Activated T-helper 2 cell treated with anti-CD3 and anti-CD28 coated beads, Interferon-gamma antibody, Interleukin-2, Interleukin-4, amounts not matched to agents 10 μg/mL and 5 μg/mL and 100 μg/mL, durations not matched to agents 14 hours and 24 hours and 36 hours (primary cell): Measurements from ENCODE around the gene NAALADL2. TPM values are rescaled to one million over a fixed set of nuclear protein-coding genes. Genes with fewer than 3 reads are reported as not detected.

Source experiments
- DNase-seq: peaks from one replicate; pipeline ENCODE4 v3.0.0; 2021; ENCODE audit warnings: low spot score
- H3K27ac Mint-ChIP-seq: one replicate; pipeline ENCODE4 v1.8.0; 2021; ENCODE audit warnings: mixed read lengths
- H3K27me3 Mint-ChIP-seq: one replicate; pipeline ENCODE4 v1.8.0; 2021; ENCODE audit warnings: low read depth, mixed read lengths
- H3K36me3 Mint-ChIP-seq: one replicate; pipeline ENCODE4 v1.8.0; 2021; ENCODE audit warnings: low read depth, mixed read lengths
- H3K4me1 Mint-ChIP-seq: one replicate; pipeline ENCODE4 v1.8.0; 2021; ENCODE audit warnings: low read depth, mixed read lengths
- H3K4me3 Mint-ChIP-seq: one replicate; pipeline ENCODE4 v1.8.0; 2021; ENCODE audit warnings: low read depth, mild to moderate bottlenecking, moderate library complexity, mixed read lengths
- H3K9me3 Mint-ChIP-seq: one replicate; pipeline ENCODE4 v1.8.0; 2021; ENCODE audit warnings: mixed read lengths
- intact Hi-C: fragments of 100-400 bp; cut with micrococcal nuclease; formaldehyde crosslinking; loops from one replicate; pipeline ENCODE4 v1.15.1; 2023
- total RNA-seq: library from RNA; stranded (reverse); gene quantifications from 2 replicates; pipeline ENCODE4 v1.2.3, GENCODE V29; 2022

The NAALADL2 gene
- total RNA-seq, result not detected in 2 replicates

DNA sequence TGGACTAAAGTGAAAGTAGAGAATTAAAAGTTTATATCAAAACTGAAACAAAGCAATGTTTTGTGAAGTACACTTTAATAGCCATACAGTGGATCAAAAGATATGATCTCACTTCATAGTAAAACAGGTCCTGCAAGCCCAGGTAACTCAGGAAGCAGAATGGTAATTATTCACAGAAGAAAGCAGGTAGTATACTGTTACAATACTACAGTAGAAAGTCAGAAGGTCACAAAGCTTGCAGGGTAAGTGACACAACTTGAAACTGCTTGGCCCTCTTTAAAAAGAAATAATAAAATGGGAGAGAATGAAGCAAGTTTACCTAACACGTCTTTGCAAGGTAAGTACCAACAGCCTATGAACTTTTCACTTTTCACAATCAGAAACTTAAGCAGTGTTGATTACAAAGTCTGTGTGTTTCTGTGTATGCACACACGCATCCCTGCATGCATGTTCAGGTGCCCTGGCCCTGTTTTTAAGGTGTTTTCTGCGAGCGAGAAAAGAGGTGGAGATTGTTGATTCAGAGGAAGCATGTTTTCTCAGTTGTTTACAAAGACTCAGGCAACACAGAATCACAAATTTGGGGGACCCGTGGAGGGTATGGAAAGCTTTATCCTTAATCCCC, at the start of gene NAALADL2:
Gene NAALADL2, plus strand, starts transcription at position 221 of the 622 bp plus-strand sequence.
- intact Hi-C loops, result no loop called here
- no peaks in the 10 kb centered on the region for H3K4me1 Mint-ChIP-seq
- no peaks in the 10 kb centered on the region for H3K9me3 Mint-ChIP-seq
- no peak within 1 kb of the TSS for H3K27ac Mint-ChIP-seq
- H3K36me3 Mint-ChIP-seq, result no peaks in the 10 kb centered on the region
- DNase-seq, result no peak
- no peak within 1 kb of the TSS for H3K4me3 Mint-ChIP-seq
- H3K27me3 Mint-ChIP-seq, result no peaks in the 10 kb centered on the region

DNA sequence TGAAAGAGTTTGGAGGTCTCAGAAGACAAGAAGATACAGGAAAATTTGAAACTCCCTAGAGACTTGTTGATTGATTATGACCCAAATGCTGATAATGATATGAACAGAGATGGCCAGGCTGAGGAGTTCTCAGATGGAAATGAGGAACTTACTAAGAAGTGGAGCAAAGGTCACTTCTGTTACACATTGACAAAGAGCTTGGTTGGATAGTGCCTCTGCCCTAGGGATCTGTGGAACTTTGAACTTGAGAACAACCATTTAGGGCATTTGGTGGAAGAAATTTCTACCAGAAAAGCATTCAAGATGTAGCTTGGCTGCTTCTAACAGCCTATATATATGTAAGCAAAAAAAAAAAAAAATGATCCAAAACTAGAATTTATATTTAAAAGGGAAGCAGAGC, 48.9 kb upstream of the NAALADL2 start:
- H3K27me3 Mint-ChIP-seq, result no peaks in the 10 kb centered on the region
- no peaks in the 10 kb centered on the region for H3K36me3 Mint-ChIP-seq
- no peak for DNase-seq
- no peaks in the 10 kb centered on the region for H3K4me1 Mint-ChIP-seq
- H3K27ac Mint-ChIP-seq, result no peak overlapping the region
- no peak overlapping the region for H3K4me3 Mint-ChIP-seq
- intact Hi-C loops, result no loop called here
- peaks cover 10% of the 10 kb centered on the region for H3K9me3 Mint-ChIP-seq

DNA sequence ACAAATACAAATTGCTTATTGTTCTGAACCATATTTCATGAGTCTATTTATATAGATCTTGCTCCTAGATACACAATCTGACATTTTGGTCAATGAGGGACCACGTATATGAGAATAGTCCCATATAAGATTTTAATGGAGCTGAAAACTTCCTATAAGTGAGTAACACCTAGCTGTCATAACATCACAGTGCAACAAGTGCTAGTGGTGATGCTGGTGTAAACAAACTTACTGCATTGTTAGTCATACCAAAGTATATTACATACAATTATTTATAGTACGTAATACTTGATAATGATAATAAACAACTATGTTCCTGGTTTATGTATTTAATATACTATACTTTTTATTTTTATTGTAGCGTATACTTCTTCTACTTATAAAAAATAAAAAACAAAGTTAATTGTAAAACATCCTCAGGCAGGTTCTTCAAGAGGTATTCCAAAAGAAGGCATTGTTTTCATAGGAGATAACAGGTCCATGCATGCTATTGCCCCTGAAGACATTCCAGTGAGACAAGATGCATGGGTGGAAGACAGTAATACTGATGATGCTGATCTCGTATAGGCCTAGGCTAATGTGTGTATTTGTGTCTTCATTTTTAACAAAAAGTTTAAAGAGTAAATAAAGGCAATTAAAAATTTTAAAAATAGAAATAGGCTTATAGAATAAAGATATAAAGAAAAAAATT, 46.8 kb upstream of the NAALADL2 start:
- Mint-ChIP-seq H3K36me3 (no peaks in the 10 kb centered on the region), H3K27ac (no peak overlapping the region), H3K4me3 (no peak overlapping the region), H3K4me1 (no peaks in the 10 kb centered on the region), H3K27me3 (no peaks in the 10 kb centered on the region), H3K9me3 (peaks cover 10% of the 10 kb centered on the region)
- intact Hi-C loops, result no loop called here
- no peak for DNase-seq

DNA sequence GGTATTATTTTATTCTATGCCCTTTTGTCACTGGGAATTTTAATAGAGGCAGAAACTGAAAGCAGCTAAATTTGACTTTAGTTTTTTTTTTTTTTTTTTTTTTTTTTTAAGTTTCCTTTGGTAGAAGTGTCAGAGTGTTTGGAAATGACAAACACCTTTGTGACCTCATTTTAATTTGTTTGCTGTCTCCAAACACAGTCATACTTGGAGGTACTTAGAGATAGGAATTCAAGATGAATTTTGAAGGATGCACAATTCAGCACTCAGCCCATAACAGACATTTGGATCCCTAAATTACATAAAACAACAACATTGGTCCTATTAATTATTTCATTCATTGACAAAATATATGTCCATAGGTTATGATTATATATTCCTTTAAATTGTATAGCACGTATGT, 43.4 kb upstream of the NAALADL2 start:
- Mint-ChIP-seq H3K4me1 (no peaks in the 10 kb centered on the region), H3K27ac (no peak overlapping the region), H3K4me3 (no peak overlapping the region), H3K36me3 (no peaks in the 10 kb centered on the region), H3K9me3 (peaks cover 3% of the 10 kb centered on the region), H3K27me3 (no peaks in the 10 kb centered on the region)
- intact Hi-C loops, result no loop called here
- no peak for DNase-seq

DNA sequence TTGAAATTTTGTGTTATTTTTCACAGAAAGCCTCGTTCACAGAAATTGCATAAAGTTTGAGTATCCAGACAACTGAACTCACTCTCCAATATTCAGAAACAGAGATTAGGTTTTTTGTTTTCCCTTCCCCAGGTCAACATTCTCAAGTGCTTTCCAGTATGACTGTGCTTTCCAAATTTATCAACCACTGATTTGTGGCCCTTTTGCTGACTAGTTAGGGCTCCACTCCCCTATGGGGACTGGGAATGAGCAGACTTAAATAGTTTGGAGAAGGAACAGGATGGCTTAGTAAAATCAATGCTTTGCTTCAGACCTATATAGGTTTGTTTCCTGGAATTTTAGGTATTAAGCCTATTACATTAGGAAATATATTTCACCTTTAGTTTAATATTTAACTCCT, 38.2 kb upstream of the NAALADL2 start:
- H3K9me3 Mint-ChIP-seq, result peaks cover 2% of the 10 kb centered on the region
- H3K4me3 Mint-ChIP-seq, result no peak overlapping the region
- no peaks in the 10 kb centered on the region for H3K4me1 Mint-ChIP-seq
- H3K27ac Mint-ChIP-seq, result no peak overlapping the region
- H3K27me3 Mint-ChIP-seq, result no peaks in the 10 kb centered on the region
- no peak for DNase-seq
- no peaks in the 10 kb centered on the region for H3K36me3 Mint-ChIP-seq
- intact Hi-C loops, result no loop called here

DNA sequence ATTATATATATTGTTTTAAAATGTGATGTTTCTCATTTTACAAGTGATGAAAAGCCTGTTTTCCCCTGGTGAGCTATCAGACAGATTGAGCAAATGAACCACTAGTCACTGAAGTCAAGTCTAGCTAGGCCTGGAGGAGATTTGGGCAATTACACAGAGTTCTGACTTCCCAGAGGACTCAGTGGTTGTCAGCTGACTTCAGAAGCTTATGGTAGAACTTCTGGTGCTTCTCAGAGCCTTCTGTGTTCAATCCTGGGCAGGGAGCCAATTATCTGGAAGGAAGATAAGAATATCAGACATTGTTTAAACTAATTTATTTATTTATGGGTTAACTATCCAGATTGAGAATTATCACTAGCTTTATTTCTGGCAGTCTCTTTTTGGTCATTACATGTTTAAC, 37.7 kb upstream of the NAALADL2 start:
- intact Hi-C loops, result no loop called here
- Mint-ChIP-seq H3K27ac (no peak overlapping the region), H3K9me3 (peaks cover 5% of the 10 kb centered on the region), H3K4me3 (no peak overlapping the region), H3K4me1 (no peaks in the 10 kb centered on the region), H3K27me3 (no peaks in the 10 kb centered on the region), H3K36me3 (no peaks in the 10 kb centered on the region)
- DNase-seq, result no peak

DNA sequence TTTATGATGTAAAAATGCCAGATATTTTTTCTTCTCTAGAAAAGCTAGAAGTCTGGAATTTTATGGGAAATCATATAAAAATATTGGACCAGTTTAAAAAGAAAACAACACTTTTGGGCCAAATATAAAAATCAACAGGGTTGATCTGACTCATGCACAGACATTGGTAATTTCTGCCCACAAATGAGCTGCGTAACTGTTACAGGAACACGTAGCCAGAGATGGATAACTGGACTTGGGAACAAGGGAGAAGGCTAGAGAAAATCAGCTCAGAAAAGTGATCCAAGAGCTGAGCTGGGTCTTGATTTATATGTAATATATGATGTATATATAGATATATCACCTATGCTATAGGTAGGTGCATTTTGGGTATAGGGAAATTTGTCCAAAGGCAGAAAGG, 36.8 kb upstream of the NAALADL2 start:
- Mint-ChIP-seq H3K4me1 (no peaks in the 10 kb centered on the region), H3K36me3 (no peaks in the 10 kb centered on the region), H3K27ac (no peak overlapping the region), H3K9me3 (peaks cover 5% of the 10 kb centered on the region), H3K27me3 (no peaks in the 10 kb centered on the region), H3K4me3 (no peak overlapping the region)
- intact Hi-C loops, result no loop called here
- no peak for DNase-seq

DNA sequence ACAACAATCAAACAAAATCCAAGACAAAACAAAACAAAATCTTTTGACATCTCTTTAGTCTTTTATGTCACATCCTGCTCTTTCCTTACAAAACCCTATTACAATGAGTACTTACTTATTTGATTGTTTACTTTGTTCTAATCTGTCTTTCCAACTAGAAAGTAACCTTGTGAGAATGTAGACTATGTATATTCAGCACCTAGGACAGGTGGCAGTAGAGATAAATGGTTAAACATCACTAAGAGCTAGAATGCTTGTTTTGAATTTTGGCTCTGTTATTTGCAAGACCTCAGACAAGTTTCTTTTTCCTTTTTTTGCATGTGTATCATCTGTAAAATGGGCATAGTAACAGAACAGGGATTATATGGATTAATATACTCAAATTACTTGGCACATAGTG, 33.1 kb upstream of the NAALADL2 start:
- intact Hi-C loops, result no loop called here
- DNase-seq, result no peak
- no peaks in the 10 kb centered on the region for H3K36me3 Mint-ChIP-seq
- peaks cover 9% of the 10 kb centered on the region for H3K9me3 Mint-ChIP-seq
- H3K4me1 Mint-ChIP-seq, result no peaks in the 10 kb centered on the region
- H3K27me3 Mint-ChIP-seq, result no peaks in the 10 kb centered on the region
- H3K4me3 Mint-ChIP-seq, result no peak overlapping the region
- H3K27ac Mint-ChIP-seq, result no peak overlapping the region

DNA sequence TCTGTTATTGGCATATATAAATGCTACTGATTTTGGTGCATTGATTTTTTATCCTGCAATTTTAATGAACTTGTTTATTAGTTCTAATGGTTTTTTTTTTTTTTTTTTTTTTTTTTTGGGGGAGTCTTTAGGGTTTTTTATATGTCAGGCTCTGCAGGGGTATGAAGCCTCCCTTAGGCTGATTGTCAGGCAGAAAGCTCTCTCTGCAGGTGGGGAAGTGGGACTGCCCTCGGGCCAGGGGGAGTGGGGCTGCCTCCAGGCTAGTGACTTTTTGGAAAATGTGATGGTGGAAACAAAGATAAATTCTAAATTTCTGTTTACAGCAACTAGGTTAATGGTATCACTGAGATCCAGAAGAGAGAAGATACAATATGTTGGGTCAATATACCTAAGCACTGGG, 14.4 kb upstream of the NAALADL2 start:
- no peak overlapping the region for H3K27ac Mint-ChIP-seq
- H3K36me3 Mint-ChIP-seq, result no peaks in the 10 kb centered on the region
- H3K9me3 Mint-ChIP-seq, result peaks cover 4% of the 10 kb centered on the region
- intact Hi-C loops, result no loop called here
- DNase-seq, result no peak
- no peak overlapping the region for H3K4me3 Mint-ChIP-seq
- no peaks in the 10 kb centered on the region for H3K4me1 Mint-ChIP-seq
- no peaks in the 10 kb centered on the region for H3K27me3 Mint-ChIP-seq

DNA sequence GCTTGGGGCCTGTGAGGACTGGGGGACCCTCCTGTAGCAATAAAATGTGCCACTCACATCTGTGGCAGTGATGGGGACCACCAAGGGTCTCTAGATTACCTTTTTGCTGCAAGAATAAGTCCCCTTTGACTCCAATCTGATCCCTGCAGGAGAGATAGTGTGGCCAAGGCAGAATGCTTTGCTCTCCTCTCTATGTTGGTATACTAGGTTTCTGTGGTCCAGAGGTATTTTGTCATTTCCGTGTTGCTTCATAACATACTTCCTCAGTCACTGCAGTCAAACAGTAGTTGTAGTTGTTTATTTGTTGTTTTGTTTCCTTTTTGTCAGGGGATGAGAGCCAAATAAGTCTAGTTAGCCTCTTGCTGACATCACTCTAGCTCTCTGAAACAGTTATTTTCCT, 13.1 kb upstream of the NAALADL2 start:
- Mint-ChIP-seq H3K4me1 (no peaks in the 10 kb centered on the region), H3K36me3 (no peaks in the 10 kb centered on the region), H3K9me3 (peaks cover 7% of the 10 kb centered on the region), H3K27me3 (no peaks in the 10 kb centered on the region), H3K4me3 (no peak overlapping the region), H3K27ac (no peak overlapping the region)
- DNase-seq, result no peak
- intact Hi-C loops, result no loop called here

DNA sequence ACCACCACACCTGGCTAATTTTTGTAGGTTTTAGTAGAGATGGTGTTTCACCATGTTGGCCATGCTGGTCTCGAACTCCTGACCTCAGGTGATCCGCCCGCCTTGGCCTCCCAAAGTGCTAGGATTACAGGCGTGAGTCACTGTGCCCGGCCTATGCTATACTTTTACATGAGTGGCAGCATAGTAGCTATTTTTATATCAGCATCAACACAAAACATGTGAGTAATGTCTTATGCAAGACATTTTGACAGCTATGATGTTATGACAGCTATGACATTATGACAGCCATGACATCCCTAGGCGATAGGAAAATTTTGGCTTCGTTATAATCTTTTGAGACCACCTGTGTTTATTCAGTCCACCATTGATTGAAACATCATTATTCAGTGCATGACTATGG, 4.1 kb upstream of the NAALADL2 start:
- Mint-ChIP-seq H3K27me3 (no peaks in the 10 kb centered on the region), H3K36me3 (no peaks in the 10 kb centered on the region), H3K4me3 (no peak overlapping the region), H3K4me1 (no peaks in the 10 kb centered on the region), H3K9me3 (peaks cover 9% of the 10 kb centered on the region), H3K27ac (no peak overlapping the region)
- intact Hi-C loops, result no loop called here
- DNase-seq, result no peak

DNA sequence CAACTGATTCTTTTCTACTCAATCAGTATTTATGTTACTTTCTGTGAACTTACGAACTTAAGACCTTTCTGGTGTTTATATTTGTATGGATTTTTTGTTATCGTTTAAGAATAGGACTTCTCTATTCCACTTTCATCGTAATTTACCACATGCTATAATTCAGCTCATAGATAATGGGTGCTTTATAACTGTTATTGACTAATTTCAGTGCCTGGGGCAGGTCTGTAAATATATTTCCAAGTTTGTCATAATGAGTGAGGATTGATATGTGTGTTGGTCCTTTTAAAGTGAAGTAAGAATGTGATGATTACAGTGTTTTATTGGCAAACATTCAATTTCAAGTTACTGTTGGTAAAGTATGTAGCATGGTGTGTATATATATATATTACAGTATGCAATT, 1.8 kb upstream of the NAALADL2 start:
- Mint-ChIP-seq H3K36me3 (no peaks in the 10 kb centered on the region), H3K27ac (no peak overlapping the region), H3K4me1 (no peaks in the 10 kb centered on the region), H3K4me3 (no peak overlapping the region), H3K9me3 (no peaks in the 10 kb centered on the region), H3K27me3 (no peaks in the 10 kb centered on the region)
- DNase-seq, result no peak
- intact Hi-C loops, result no loop called here

DNA sequence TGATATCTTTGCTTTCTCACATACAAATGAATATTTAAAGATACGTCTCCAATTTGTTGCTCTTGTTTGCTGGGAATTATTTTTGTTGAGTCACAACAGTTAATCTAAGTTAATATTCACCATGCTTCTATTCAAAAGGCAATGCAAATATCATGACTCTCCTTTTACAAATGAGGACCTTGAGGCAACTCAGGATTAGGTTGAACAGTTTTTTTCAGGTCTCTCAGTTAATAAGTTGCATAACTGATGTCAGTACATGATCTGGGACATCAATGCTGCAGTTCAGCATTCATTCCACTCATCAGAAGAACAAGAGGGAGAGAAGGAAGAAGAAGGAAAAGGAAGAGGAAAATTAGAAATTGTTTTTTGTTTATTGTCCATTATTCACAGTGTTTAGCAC, 781 bp upstream of the NAALADL2 start:
- Mint-ChIP-seq H3K4me1 (no peaks in the 10 kb centered on the region), H3K27me3 (no peaks in the 10 kb centered on the region), H3K9me3 (no peaks in the 10 kb centered on the region), H3K27ac (no peak overlapping the region), H3K36me3 (no peaks in the 10 kb centered on the region), H3K4me3 (no peak overlapping the region)
- intact Hi-C loops, result no loop called here
- DNase-seq, result no peak
